ENCODE measurements around the gene JOSD1.
"Not testable (repeated sequence)": the region's sequence is repeated elsewhere in the genome, so short reads cannot be mapped to it uniquely, and the experiment has no call there.

JOSD1 gene

GRCh38 chr22:38684895-38685294, 15.8 kb downstream of the JOSD1 start:
- no peak for DNase-seq (ENCODE audit: low spot score)

GRCh38 chr22:38681582-38682335, 19.0 kb downstream of the JOSD1 start, which contains the start of gene TOMM22:
TSS of gene TOMM22 (plus strand) at chr22:38681957. CDS start at chr22:38681979, 22 bp downstream.
- peak; percentile 86 for DNase-seq (ENCODE audit: low spot score)

GRCh38 chr22:38675833-38676232, 24.9 kb downstream of the JOSD1 start:
- no peak for DNase-seq (ENCODE audit: low spot score)

- DNase-seq (ENCODE audit: low spot score): no peak
Measured at GRCh38 chr22:38674888-38675287, 25.9 kb downstream of the JOSD1 start.

GRCh38 chr22:38657045-38657909, 43.5 kb downstream of the JOSD1 start:
- DNase-seq (ENCODE audit: low spot score): peak; percentile 17

- peak; percentile 86 for DNase-seq (ENCODE audit: low spot score)
Measured at GRCh38 chr22:38656256-38657044, 44.3 kb downstream of the JOSD1 start, which contains the start of the genes CBY1 and FAM227A. TSS of gene CBY1 (plus strand) at chr22:38656638. CDS start at chr22:38668055, 11,417 bp downstream. TSS of gene FAM227A (minus strand) at chr22:38656392. CDS start at chr22:38650168, 6,224 bp downstream.

- no peak for DNase-seq (ENCODE audit: low spot score)
Measured at GRCh38 chr22:38655519-38656255, 45.1 kb downstream of the JOSD1 start.

GRCh38 chr22:38653741-38654140, 47.0 kb downstream of the JOSD1 start:
- DNase-seq (ENCODE audit: low spot score): no peak

- DNase-seq (ENCODE audit: low spot score): no peak
Measured at GRCh38 chr22:38652859-38653258, 47.9 kb downstream of the JOSD1 start.

GRCh38 chr22:38649841-38650522, 50.8 kb downstream of the JOSD1 start:
- no peak for DNase-seq (ENCODE audit: low spot score)

- no peak for DNase-seq (ENCODE audit: low spot score)
Measured at GRCh38 chr22:38645430-38645829, 55.3 kb downstream of the JOSD1 start.

GRCh38 chr22:38644245-38644644, 56.5 kb downstream of the JOSD1 start:
- DNase-seq (ENCODE audit: low spot score): not testable (repeated sequence)

GRCh38 chr22:38641476-38642040, 59.2 kb downstream of the JOSD1 start:
- DNase-seq (ENCODE audit: low spot score): no peak

- DNase-seq (ENCODE audit: low spot score): no peak
Measured at GRCh38 chr22:38638728-38639127, 62.0 kb downstream of the JOSD1 start.

- DNase-seq (ENCODE audit: low spot score): no peak
Measured at GRCh38 chr22:38638216-38638615, 62.5 kb downstream of the JOSD1 start.

Measured in CD4-positive, alpha-beta T cell treated with Interleukin-15 for 4 hours (primary cell).